GM23248 (cell line): ENCODE data around the gene PLAC8.

Source experiments
- EZH2 ChIP-seq: fragments of 200-600 bp; sonication (generic); IDR thresholded peaks from 2 replicates; pipeline ENCODE4 v1.6.1; 2018; ENCODE audit warnings: antibody characterized with exemption, mild to moderate bottlenecking; ENCODE audit not compliant: insufficient read depth, poor library complexity, severe bottlenecking
- EZH2phosphoT487 ChIP-seq: fragments of 200-600 bp; sonication (generic); IDR thresholded peaks from 2 replicates; pipeline ENCODE4 v1.6.1; 2018; ENCODE audit warnings: antibody characterized with exemption, moderate library complexity, mild to moderate bottlenecking, low read depth; ENCODE audit not compliant: insufficient read depth

GRCh38 chr4:83115656-83116285, 1.2 kb upstream of the PLAC8 start:
- no peak for TF ChIP-seq EZH2phosphoT487
- no peak for TF ChIP-seq EZH2
